ENCODE data around the gene LEO1.

The LEO1 gene

GRCh38 chr15:52002351-52002750, 30.8 kb upstream of the LEO1 start:
- Histone ChIP-seq H3K18ac (ENCODE audit: low read depth in 1 of 2, low read length in 2 of 2) (no peak overlapping the region), H3K27ac (ENCODE audit: low read length, poor library complexity, severe bottlenecking) (no peak overlapping the region), H3K4me3 (ENCODE audit: insufficient read depth in 1 of 2, low read depth in 1 of 2, low read length in 2 of 2) (no peak overlapping the region), H3K36me3 (ENCODE audit: control insufficient read depth in 1 of 2, insufficient read depth in 2 of 2, low read depth in 1 of 2, low read length in 2 of 2) (no peaks in the 10 kb centered on the region), H3K4me2 (ENCODE audit: low read length, poor library complexity, severe bottlenecking) (no peak overlapping the region), H2BK15ac (ENCODE audit: low read depth, poor library complexity, severe bottlenecking) (no peak overlapping the region), H3K79me1 (replicated peaks; ENCODE audit: low read length, poor library complexity, severe bottlenecking) (no peaks in the 10 kb centered on the region), H3K4me1 (ENCODE audit: control insufficient read depth, insufficient read depth, low read depth, low read length) (no peaks in the 10 kb centered on the region), H2BK12ac (ENCODE audit: low read length in 2 of 2) (no peak overlapping the region), H2AFZ (ENCODE audit: low read depth, low read length) (no peak overlapping the region), H2BK5ac (ENCODE audit: low read depth, low read length, poor library complexity, severe bottlenecking) (no peak overlapping the region), H3K9ac (ENCODE audit: low read length) (no peak overlapping the region), H3K14ac (ENCODE audit: low read length in 2 of 2) (no peak overlapping the region), H4K91ac (ENCODE audit: low read length) (no peak overlapping the region), H2BK120ac (ENCODE audit: low read depth, low read length) (no peak overlapping the region), H3K4ac (ENCODE audit: low read depth in 1 of 2, low read length in 2 of 2) (no peak overlapping the region), H3K27me3 (ENCODE audit: control insufficient read depth in 1 of 2, insufficient read depth in 1 of 2, low read length in 2 of 2) (no peaks in the 10 kb centered on the region), H2AK5ac (ENCODE audit: low read length, severe bottlenecking) (no peak overlapping the region), H3K23ac (ENCODE audit: low read length in 2 of 2) (no peak overlapping the region), H4K8ac (ENCODE audit: low read length) (no peak overlapping the region), H3K9me3 (ENCODE audit: control insufficient read depth, low read length) (no peaks in the 10 kb centered on the region)
- WGBS: 87% methylated on average over 2 of the region's 2 CpGs
- no peak for DNase-seq

GRCh38 chr15:51992953-51993352, 21.4 kb upstream of the LEO1 start:
- Histone ChIP-seq H2AK5ac (ENCODE audit: low read length, severe bottlenecking) (no peak overlapping the region), H2AFZ (ENCODE audit: low read depth, low read length) (no peak overlapping the region), H3K4me3 (ENCODE audit: insufficient read depth in 1 of 2, low read depth in 1 of 2, low read length in 2 of 2) (no peak overlapping the region), H3K4ac (ENCODE audit: low read depth in 1 of 2, low read length in 2 of 2) (no peak overlapping the region), H3K23ac (ENCODE audit: low read length in 2 of 2) (no peak overlapping the region), H3K9me3 (ENCODE audit: control insufficient read depth, low read length) (no peaks in the 10 kb centered on the region), H2BK120ac (ENCODE audit: low read depth, low read length) (no peak overlapping the region), H3K27me3 (ENCODE audit: control insufficient read depth in 1 of 2, insufficient read depth in 1 of 2, low read length in 2 of 2) (no peaks in the 10 kb centered on the region), H4K91ac (ENCODE audit: low read length) (no peak overlapping the region), H2BK15ac (ENCODE audit: low read depth, poor library complexity, severe bottlenecking) (no peak overlapping the region), H3K4me2 (ENCODE audit: low read length, poor library complexity, severe bottlenecking) (no peak overlapping the region), H3K79me1 (replicated peaks; ENCODE audit: low read length, poor library complexity, severe bottlenecking) (no peaks in the 10 kb centered on the region), H2BK5ac (ENCODE audit: low read depth, low read length, poor library complexity, severe bottlenecking) (no peak overlapping the region), H3K4me1 (ENCODE audit: control insufficient read depth, insufficient read depth, low read depth, low read length) (peaks cover 4% of the 10 kb centered on the region), H3K9ac (ENCODE audit: low read length) (no peak overlapping the region), H3K14ac (ENCODE audit: low read length in 2 of 2) (no peak overlapping the region), H3K27ac (ENCODE audit: low read length, poor library complexity, severe bottlenecking) (no peak overlapping the region), H2BK12ac (ENCODE audit: low read length in 2 of 2) (no peak overlapping the region), H3K36me3 (ENCODE audit: control insufficient read depth in 1 of 2, insufficient read depth in 2 of 2, low read depth in 1 of 2, low read length in 2 of 2) (no peaks in the 10 kb centered on the region), H4K8ac (ENCODE audit: low read length) (no peak overlapping the region), H3K18ac (ENCODE audit: low read depth in 1 of 2, low read length in 2 of 2) (no peak overlapping the region)
- DNase-seq: no peak
- 83% methylated on average over 1 of the region's 1 CpG for WGBS

GRCh38 chr15:51991141-51991540, 19.6 kb upstream of the LEO1 start:
- H3K18ac ChIP-seq (ENCODE audit: low read depth in 1 of 2, low read length in 2 of 2): no peak overlapping the region
- peaks cover 4% of the 10 kb centered on the region for H3K4me1 ChIP-seq (ENCODE audit: control insufficient read depth, insufficient read depth, low read depth, low read length)
- no peaks in the 10 kb centered on the region for H3K27me3 ChIP-seq (ENCODE audit: control insufficient read depth in 1 of 2, insufficient read depth in 1 of 2, low read length in 2 of 2)
- no peaks in the 10 kb centered on the region for H3K36me3 ChIP-seq (ENCODE audit: control insufficient read depth in 1 of 2, insufficient read depth in 2 of 2, low read depth in 1 of 2, low read length in 2 of 2)
- no peak overlapping the region for H3K4ac ChIP-seq (ENCODE audit: low read depth in 1 of 2, low read length in 2 of 2)
- H3K9me3 ChIP-seq (ENCODE audit: control insufficient read depth, low read length): no peaks in the 10 kb centered on the region
- DNase-seq: no peak
- WGBS: 100% methylated on average over 1 of the region's 4 CpGs
- no peak overlapping the region for H2AFZ ChIP-seq (ENCODE audit: low read depth, low read length)
- H4K8ac ChIP-seq (ENCODE audit: low read length): no peak overlapping the region
- H3K4me2 ChIP-seq (ENCODE audit: low read length, poor library complexity, severe bottlenecking): no peak overlapping the region
- no peak overlapping the region for H2BK120ac ChIP-seq (ENCODE audit: low read depth, low read length)
- no peak overlapping the region for H3K27ac ChIP-seq (ENCODE audit: low read length, poor library complexity, severe bottlenecking)
- H2BK15ac ChIP-seq (ENCODE audit: low read depth, poor library complexity, severe bottlenecking): no peak overlapping the region
- H2BK12ac ChIP-seq (ENCODE audit: low read length in 2 of 2): no peak overlapping the region
- H2BK5ac ChIP-seq (ENCODE audit: low read depth, low read length, poor library complexity, severe bottlenecking): no peak overlapping the region
- H3K79me1 ChIP-seq (replicated peaks; ENCODE audit: low read length, poor library complexity, severe bottlenecking): no peaks in the 10 kb centered on the region
- H3K9ac ChIP-seq (ENCODE audit: low read length): no peak overlapping the region
- no peak overlapping the region for H4K91ac ChIP-seq (ENCODE audit: low read length)
- H3K4me3 ChIP-seq (ENCODE audit: insufficient read depth in 1 of 2, low read depth in 1 of 2, low read length in 2 of 2): no peak overlapping the region
- H2AK5ac ChIP-seq (ENCODE audit: low read length, severe bottlenecking): no peak overlapping the region
- no peak overlapping the region for H3K14ac ChIP-seq (ENCODE audit: low read length in 2 of 2)
- no peak overlapping the region for H3K23ac ChIP-seq (ENCODE audit: low read length in 2 of 2)

GRCh38 chr15:51982770-51983103, 11.2 kb upstream of the LEO1 start:
- H3K79me1 ChIP-seq (replicated peaks; ENCODE audit: low read length, poor library complexity, severe bottlenecking): no peaks in the 10 kb centered on the region
- H3K4ac ChIP-seq (ENCODE audit: low read depth in 1 of 2, low read length in 2 of 2): no peak overlapping the region
- H2BK15ac ChIP-seq (ENCODE audit: low read depth, poor library complexity, severe bottlenecking): no peak overlapping the region
- no peaks in the 10 kb centered on the region for H3K9me3 ChIP-seq (ENCODE audit: control insufficient read depth, low read length)
- no peaks in the 10 kb centered on the region for H3K27me3 ChIP-seq (ENCODE audit: control insufficient read depth in 1 of 2, insufficient read depth in 1 of 2, low read length in 2 of 2)
- H3K4me3 ChIP-seq (ENCODE audit: insufficient read depth in 1 of 2, low read depth in 1 of 2, low read length in 2 of 2): no peak overlapping the region
- H2AK5ac ChIP-seq (ENCODE audit: low read length, severe bottlenecking): no peak overlapping the region
- DNase-seq: no peak
- H3K9ac ChIP-seq (ENCODE audit: low read length): peak overlapping the region; percentile 96
- H3K27ac ChIP-seq (ENCODE audit: low read length, poor library complexity, severe bottlenecking): no peak overlapping the region
- H2AFZ ChIP-seq (ENCODE audit: low read depth, low read length): no peak overlapping the region
- H3K23ac ChIP-seq (ENCODE audit: low read length in 2 of 2): no peak overlapping the region
- H3K4me1 ChIP-seq (ENCODE audit: control insufficient read depth, insufficient read depth, low read depth, low read length): no peaks in the 10 kb centered on the region
- no peak overlapping the region for H2BK12ac ChIP-seq (ENCODE audit: low read length in 2 of 2)
- H3K14ac ChIP-seq (ENCODE audit: low read length in 2 of 2): no peak overlapping the region
- no peak overlapping the region for H2BK120ac ChIP-seq (ENCODE audit: low read depth, low read length)
- no peak overlapping the region for H4K8ac ChIP-seq (ENCODE audit: low read length)
- no peak overlapping the region for H3K18ac ChIP-seq (ENCODE audit: low read depth in 1 of 2, low read length in 2 of 2)
- no peak overlapping the region for H4K91ac ChIP-seq (ENCODE audit: low read length)
- H2BK5ac ChIP-seq (ENCODE audit: low read depth, low read length, poor library complexity, severe bottlenecking): no peak overlapping the region
- H3K36me3 ChIP-seq (ENCODE audit: control insufficient read depth in 1 of 2, insufficient read depth in 2 of 2, low read depth in 1 of 2, low read length in 2 of 2): no peaks in the 10 kb centered on the region
- H3K4me2 ChIP-seq (ENCODE audit: low read length, poor library complexity, severe bottlenecking): no peak overlapping the region
